SK-N-SH treated with all-trans-retinoic acid at 6 μM for 48 hours (cell line): ENCODE results near the gene GRAMD2A.

ENCODE experiments used
- ATAC-seq: fragments of 200-7000 bp; cut with Tn5 transposase; 3 replicates; pipeline ENCODE4 v1.9.1; 2020; ENCODE audit warnings: mild to moderate bottlenecking, moderate library complexity
- ARNTL ChIP-seq: fragments of 450-650 bp; formaldehyde crosslinking; IDR thresholded peaks from 2 replicates; pipeline ENCODE4 v1.5.0; 2020; ENCODE audit warnings: low read depth, mild to moderate bottlenecking, moderate library complexity, borderline replicate concordance
- BACH2 ChIP-seq: fragments of 250-450 bp; sonication (Bioruptor Pico); IDR thresholded peaks from 2 replicates; pipeline ENCODE4 v1.9.0; 2021; ENCODE audit warnings: mild to moderate bottlenecking, borderline replicate concordance
- CREB5 ChIP-seq: fragments of 250-450 bp; sonication (Bioruptor Pico); IDR thresholded peaks from 2 replicates; pipeline ENCODE4 v1.5.1; 2020; ENCODE audit warnings: low read depth, mild to moderate bottlenecking, moderate library complexity
- CSDC2 ChIP-seq: fragments of 250-450 bp; sonication (Bioruptor Pico); IDR thresholded peaks from 2 replicates; pipeline ENCODE4 v1.5.0; 2020; ENCODE audit warnings: mild to moderate bottlenecking, moderate library complexity
- ESRRG ChIP-seq: fragments of 250-450 bp; sonication (Bioruptor Pico); IDR thresholded peaks from 2 replicates; pipeline ENCODE4 v1.6.1; 2021; ENCODE audit warnings: mild to moderate bottlenecking
- OSR1 ChIP-seq: fragments of 250-450 bp; sonication (Bioruptor Pico); IDR thresholded peaks from 2 replicates; pipeline ENCODE4 v1.8.0; 2022; ENCODE audit warnings: moderate library complexity, mild to moderate bottlenecking, inconsistent platforms
- PATZ1 ChIP-seq: fragments of 250-450 bp; sonication (Bioruptor Pico); IDR thresholded peaks from 2 replicates; pipeline ENCODE4 v1.8.0; 2020; ENCODE audit warnings: mild to moderate bottlenecking, moderate library complexity, borderline replicate concordance
- PPARA ChIP-seq: fragments of 250-450 bp; sonication (Bioruptor Pico); IDR thresholded peaks from 2 replicates; pipeline ENCODE4 v1.5.0; 2020; ENCODE audit warnings: mild to moderate bottlenecking, borderline replicate concordance
- SNAI2 ChIP-seq: fragments of 250-450 bp; sonication (Bioruptor Pico); IDR thresholded peaks from 2 replicates; pipeline ENCODE4 v1.5.0; 2020; ENCODE audit warnings: mild to moderate bottlenecking, moderate library complexity
- TCF4 ChIP-seq: fragments of 250-450 bp; sonication (Bioruptor Pico); IDR thresholded peaks from 2 replicates; pipeline ENCODE4 v1.8.0; 2021; ENCODE audit warnings: mild to moderate bottlenecking, moderate library complexity, borderline replicate concordance
- TOX ChIP-seq: fragments of 250-450 bp; sonication (Bioruptor Pico); IDR thresholded peaks from 2 replicates; pipeline ENCODE4 v1.8.0; 2021; ENCODE audit warnings: mild to moderate bottlenecking, moderate library complexity, borderline replicate concordance
- ZC3H10 ChIP-seq: fragments of 250-450 bp; sonication (Bioruptor Pico); IDR thresholded peaks from 2 replicates; pipeline ENCODE4 v1.5.1; 2021; ENCODE audit warnings: mild to moderate bottlenecking, moderate library complexity
- ZFP3 ChIP-seq: fragments of 250-450 bp; sonication (Bioruptor Pico); IDR thresholded peaks from 2 replicates; pipeline ENCODE4 v1.5.0; 2020; ENCODE audit warnings: mild to moderate bottlenecking, moderate library complexity
- ZFP30 ChIP-seq: fragments of 450-650 bp; formaldehyde crosslinking; IDR thresholded peaks from 2 replicates; pipeline ENCODE4 v1.5.0; 2022; ENCODE audit warnings: mild to moderate bottlenecking, moderate library complexity
- ZNF565 ChIP-seq: fragments of 450-650 bp; formaldehyde crosslinking; conservative IDR thresholded peaks from 2 replicates; pipeline ENCODE4 v1.5.0; 2020; ENCODE audit warnings: low read depth, mild to moderate bottlenecking, moderate library complexity
- ZNF70 ChIP-seq: fragments of 450-650 bp; formaldehyde crosslinking; IDR thresholded peaks from 2 replicates; pipeline ENCODE4 v1.5.0; 2020; ENCODE audit warnings: mild to moderate bottlenecking, moderate library complexity
- ZNF8 ChIP-seq: fragments of 450-650 bp; formaldehyde crosslinking; IDR thresholded peaks from 2 replicates; pipeline ENCODE4 v1.5.0; 2020; ENCODE audit warnings: mild to moderate bottlenecking, moderate library complexity
- TF ChIP-seq, protein P1 (sequence below): fragments of 250-450 bp; sonication (Bioruptor Pico); IDR thresholded peaks from 2 replicates; pipeline ENCODE4 v1.5.1; 2021; ENCODE audit warnings: mild to moderate bottlenecking, moderate library complexity
- TF ChIP-seq, protein P2 (sequence below): fragments of 250-450 bp; sonication (Bioruptor Pico); IDR thresholded peaks from 2 replicates; pipeline ENCODE4 v1.5.0; 2020; ENCODE audit warnings: mild to moderate bottlenecking, moderate library complexity

GRAMD2A gene

GRCh38 chr15:72193836-72194396 is 3.7 kb downstream of the GRAMD2A start:
- TF ChIP-seq, protein P1, sequence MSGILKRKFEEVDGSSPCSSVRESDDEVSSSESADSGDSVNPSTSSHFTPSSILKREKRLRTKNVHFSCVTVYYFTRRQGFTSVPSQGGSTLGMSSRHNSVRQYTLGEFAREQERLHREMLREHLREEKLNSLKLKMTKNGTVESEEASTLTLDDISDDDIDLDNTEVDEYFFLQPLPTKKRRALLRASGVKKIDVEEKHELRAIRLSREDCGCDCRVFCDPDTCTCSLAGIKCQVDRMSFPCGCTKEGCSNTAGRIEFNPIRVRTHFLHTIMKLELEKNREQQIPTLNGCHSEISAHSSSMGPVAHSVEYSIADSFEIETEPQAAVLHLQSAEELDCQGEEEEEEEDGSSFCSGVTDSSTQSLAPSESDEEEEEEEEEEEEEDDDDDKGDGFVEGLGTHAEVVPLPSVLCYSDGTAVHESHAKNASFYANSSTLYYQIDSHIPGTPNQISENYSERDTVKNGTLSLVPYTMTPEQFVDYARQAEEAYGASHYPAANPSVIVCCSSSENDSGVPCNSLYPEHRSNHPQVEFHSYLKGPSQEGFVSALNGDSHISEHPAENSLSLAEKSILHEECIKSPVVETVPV = no peak
- TF ChIP-seq PATZ1 (CRISPR knock-in tag) (no peak), ZNF70 (no peak), CREB5 (no peak), BACH2 (CRISPR knock-in tag) (no peak), ZNF8 (CRISPR knock-in tag) (no peak), ESRRG (CRISPR knock-in tag) (no peak)
- TF ChIP-seq, protein P2, sequence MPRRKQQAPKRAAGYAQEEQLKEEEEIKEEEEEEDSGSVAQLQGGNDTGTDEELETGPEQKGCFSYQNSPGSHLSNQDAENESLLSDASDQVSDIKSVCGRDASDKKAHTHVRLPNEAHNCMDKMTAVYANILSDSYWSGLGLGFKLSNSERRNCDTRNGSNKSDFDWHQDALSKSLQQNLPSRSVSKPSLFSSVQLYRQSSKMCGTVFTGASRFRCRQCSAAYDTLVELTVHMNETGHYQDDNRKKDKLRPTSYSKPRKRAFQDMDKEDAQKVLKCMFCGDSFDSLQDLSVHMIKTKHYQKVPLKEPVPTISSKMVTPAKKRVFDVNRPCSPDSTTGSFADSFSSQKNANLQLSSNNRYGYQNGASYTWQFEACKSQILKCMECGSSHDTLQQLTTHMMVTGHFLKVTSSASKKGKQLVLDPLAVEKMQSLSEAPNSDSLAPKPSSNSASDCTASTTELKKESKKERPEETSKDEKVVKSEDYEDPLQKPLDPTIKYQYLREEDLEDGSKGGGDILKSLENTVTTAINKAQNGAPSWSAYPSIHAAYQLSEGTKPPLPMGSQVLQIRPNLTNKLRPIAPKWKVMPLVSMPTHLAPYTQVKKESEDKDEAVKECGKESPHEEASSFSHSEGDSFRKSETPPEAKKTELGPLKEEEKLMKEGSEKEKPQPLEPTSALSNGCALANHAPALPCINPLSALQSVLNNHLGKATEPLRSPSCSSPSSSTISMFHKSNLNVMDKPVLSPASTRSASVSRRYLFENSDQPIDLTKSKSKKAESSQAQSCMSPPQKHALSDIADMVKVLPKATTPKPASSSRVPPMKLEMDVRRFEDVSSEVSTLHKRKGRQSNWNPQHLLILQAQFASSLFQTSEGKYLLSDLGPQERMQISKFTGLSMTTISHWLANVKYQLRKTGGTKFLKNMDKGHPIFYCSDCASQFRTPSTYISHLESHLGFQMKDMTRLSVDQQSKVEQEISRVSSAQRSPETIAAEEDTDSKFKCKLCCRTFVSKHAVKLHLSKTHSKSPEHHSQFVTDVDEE (CRISPR knock-in tag) = no peak
- TF ChIP-seq, all 23 proteins: peak for 0
- no peak for ATAC-seq

- no peak for ATAC-seq
- TF ChIP-seq PPARA (no peak), ZNF8 (CRISPR knock-in tag) (no peak), ZNF70 (no peak), ZFP30 (CRISPR knock-in tag) (no peak), TOX (CRISPR knock-in tag) (no peak), CSDC2 (CRISPR knock-in tag) (no peak), SNAI2 (CRISPR knock-in tag) (no peak), ZNF565 (no peak), ARNTL (CRISPR knock-in tag) (no peak), ZC3H10 (CRISPR knock-in tag) (no peak), TCF4 (CRISPR knock-in tag) (no peak), OSR1 (no peak), BACH2 (CRISPR knock-in tag) (no peak), CREB5 (no peak), ZFP3 (CRISPR knock-in tag) (no peak)
- TF ChIP-seq, protein P2 (CRISPR knock-in tag) = no peak
- TF ChIP-seq, protein P1 = no peak
These were observed 5.2 kb downstream of the GRAMD2A start for GRCh38 chr15:72192416-72192815.
